Iris pigment epithelial cell (primary cell): ENCODE measurements around the gene FOXQ1.
"Not testable (repeated sequence)": the region's sequence is repeated elsewhere in the genome, so short reads cannot be mapped to it uniquely, and the experiment has no call there.

Experiments used
- DNase-seq: peaks from one replicate; pipeline ENCODE4 v3.0.0-alpha.2; 2011; ENCODE audit warnings: low read depth

Gene FOXQ1

DNA sequence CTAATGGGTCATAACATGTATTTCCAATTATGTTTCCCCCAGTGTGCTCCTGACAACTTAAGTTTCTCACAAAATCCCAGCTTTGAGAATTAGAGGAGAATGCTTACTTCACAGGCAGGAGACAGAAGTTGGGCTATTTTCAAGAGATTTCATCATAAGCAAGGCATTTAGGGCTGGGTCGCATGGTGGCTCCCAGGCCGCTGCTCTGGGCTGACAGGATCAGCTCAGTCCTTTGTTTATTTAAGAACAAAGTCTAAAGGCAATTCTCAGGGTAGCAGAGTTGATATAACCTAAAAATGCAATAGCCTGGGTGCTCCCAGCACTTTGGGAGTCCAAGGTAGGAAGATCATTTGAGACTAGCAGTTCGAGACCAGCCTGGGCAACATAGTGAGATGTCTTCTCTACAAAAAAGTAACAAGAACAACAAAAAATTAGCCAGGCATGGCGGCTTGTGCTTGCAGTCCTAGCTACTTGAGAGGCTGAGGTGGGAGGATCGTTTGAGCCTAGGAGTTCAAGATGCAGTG is 10.9 kb downstream of the FOXQ1 start:
- DNase-seq, result peak; percentile 62

DNA sequence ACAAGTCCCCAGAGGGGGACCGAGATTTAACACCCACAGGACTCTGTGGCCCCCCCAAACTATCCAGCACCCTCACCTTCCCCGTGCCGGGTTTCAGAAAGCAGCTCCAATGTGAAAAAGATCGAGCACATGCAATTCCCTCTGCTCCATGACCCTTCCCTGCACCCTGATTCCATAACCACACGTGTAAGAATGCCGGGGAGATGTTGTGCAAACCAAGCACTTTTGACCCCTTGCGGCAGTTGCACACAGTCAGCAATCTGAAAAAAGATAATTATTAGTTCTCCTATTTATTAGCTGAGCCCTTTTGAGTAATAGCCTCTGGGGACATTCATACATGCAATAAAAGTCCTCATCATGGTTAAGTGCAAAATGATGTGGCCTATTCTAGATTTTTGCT is 13.0 kb downstream of the FOXQ1 start:
- DNase-seq, result peak; percentile 86

- peak; percentile 95 for DNase-seq
These were observed 13.8 kb downstream of the FOXQ1 start for GRCh38 chr6:1325461-1326309.

GRCh38 chr6:1326535-1327121 is 14.7 kb downstream of the FOXQ1 start:
- DNase-seq, result peak; percentile 44

GRCh38 chr6:1327630-1328029 is 15.7 kb downstream of the FOXQ1 start:
- no peak for DNase-seq

DNA sequence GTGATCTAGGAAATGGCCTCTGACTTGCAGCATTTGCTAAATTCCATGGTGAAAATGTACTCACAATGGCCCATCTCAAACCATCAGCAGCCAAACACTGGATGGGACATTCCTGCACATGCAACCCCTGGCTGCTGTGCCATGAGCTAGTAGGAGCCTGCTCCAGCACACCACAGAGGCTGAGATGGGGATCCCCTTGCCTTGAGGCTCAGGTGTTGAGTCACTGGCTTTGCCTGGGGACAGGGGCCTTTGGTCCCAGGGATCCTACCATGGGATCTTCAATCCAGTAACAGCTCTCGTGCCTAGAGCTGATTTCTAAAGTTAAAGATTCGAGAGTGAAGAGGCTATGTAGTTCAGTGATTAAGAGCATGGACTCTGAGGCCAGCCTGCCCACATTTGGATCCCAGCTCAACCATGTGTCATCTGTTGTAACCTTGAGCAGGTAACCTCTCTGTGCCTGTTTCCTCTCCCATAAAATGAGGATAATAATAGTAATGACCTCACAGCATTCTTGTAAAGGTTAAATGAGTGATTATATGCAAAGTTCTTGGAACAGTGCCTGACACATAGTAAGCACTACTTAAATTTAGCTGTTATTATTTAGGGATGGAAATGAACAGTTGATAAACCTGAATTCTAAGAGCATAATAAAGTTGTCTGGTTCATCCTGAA is 16.4 kb downstream of the FOXQ1 start:
- DNase-seq, result no peak

DNA sequence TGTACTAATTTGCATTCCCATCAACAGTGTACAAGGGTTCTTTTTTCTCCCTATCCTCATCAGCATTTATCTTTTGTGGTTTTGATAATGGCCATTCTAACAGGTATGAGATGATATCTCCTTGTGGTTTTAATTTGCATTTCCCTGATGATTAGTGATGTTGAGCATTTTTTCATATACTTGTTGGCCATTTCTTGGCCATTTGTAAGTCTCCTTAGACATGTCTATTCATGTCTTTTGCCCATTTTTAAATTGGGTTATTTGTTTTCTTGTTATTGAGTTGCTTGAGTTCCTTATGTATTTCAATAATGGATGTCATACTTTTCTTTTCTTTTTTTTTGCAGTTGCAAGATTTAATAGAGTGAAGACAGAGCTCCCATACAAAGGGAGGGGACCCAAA is 17.8 kb downstream of the FOXQ1 start:
- DNase-seq, result no peak

DNA sequence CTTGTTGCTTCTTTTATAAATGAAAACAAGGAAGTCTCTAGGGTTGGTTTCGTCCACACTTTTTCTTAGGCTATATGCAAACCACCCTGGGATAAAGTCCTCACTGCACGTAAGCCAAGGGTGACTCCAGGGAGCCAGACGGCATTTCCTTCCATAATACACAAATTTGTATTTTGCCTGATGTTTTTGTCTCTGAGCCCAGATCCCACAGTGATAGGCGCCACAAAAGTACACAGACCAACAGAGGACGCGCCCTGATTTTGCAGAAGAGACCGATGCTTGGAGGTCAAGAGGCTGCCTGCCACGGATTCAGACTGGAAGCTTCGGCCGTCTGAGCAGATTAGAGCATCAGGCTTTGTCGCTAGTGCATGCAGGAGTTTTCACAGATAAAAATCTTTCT is 22.8 kb downstream of the FOXQ1 start:
- no peak for DNase-seq

DNA sequence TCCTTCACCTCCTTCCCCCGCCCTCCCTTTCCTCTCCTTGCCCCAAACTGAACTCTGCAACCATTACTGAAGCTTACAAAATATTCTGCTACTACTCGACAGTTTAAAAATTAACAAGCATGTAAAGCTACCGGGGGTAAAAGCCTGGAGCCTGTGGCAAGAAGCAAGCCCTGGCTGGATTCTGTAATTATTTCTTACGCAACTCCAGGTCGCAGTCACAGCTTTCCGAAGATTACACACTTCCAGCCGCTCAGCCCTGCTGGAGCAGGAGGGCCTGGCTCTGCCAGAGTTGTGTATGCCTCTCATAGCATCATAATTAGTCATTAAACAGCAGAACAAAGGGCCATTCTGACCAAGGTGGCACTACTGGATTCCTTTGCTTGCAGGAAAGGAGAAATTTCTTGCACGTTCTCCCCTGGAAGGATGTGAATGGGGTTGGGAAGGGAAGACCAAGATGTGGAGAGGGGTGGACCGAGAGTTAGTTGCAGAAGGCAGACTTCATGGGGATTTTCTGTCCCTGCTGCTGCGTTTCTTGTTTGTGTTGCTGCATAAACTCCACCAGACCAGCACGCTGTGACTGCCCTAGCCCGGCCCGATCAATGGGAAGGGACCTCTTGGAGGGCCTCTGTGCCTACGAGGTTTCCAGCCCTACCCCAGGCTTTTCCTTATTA is 23.6 kb downstream of the FOXQ1 start:
- DNase-seq, result peak; percentile 87

DNA sequence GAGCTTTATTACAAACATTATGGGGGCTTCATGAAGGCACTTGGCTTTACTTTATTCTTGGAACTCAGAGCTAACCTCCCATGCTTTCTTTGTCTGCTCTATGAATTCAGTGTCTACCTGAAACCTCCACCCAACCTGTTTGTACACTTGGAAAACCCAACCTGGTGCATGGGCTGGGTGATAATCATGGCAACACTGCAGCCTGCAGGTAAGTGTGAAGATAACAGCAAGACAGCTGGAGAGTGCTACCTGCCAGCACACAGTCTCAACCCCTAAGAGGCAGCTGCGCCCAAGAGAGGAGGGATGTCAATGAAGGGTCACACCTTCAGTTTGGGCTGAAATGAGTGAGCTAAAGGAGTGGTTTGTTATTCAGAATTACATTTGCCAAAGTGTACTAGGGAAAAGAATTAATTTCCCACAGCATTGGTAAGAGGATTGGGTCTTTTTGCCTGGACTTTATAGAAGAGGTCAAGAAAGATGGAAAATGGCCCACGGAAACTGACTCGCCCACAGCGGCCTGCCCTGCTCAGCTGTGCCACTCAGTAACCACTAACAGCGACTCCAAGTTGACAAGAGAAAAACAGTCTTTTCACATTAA is 24.4 kb downstream of the FOXQ1 start:
- no peak for DNase-seq

DNA sequence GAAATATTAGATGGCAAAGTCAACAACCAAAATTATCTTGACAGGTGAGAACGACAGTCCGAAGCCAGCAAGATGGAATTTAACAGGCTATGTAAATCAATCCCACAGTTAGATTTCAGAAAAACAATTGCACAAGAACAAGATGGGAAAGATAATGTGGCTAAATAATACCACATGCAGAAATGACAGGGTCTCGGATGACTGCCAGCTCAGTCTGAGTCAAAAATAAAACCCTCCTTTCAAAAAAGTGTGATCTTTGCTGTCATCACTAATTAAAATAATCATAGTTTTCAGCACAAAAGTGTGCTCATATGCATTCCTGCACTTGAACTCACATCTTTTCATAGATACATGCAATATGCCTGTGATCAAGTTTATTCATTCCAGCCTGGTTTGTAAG is 25.9 kb downstream of the FOXQ1 start:
- DNase-seq, result peak; percentile 34

DNA sequence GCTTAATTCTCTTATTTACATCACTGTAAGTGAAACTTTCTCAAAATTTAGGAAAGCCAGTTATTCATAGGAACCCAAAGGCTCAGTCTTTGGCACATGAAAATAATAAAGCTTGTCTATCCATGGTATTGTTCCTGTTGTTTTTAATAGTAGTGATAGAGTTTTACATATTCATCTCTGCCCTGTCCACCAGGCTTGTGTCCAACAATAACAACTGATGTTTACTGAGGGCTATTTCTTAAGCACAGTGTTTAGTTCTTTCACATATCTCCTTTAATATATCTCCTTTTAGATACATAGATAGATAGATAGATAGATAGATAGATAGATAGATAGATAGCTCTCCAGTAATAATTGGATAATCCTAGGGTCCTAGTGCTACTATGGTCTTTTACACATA is 34.2 kb downstream of the FOXQ1 start:
- DNase-seq, result peak; percentile 63

GRCh38 chr6:1346558-1347091 is 34.7 kb downstream of the FOXQ1 start:
- DNase-seq, result peak; percentile 29

- DNase-seq, result no peak
These were observed 35.3 kb downstream of the FOXQ1 start for GRCh38 chr6:1347161-1347560.

DNA sequence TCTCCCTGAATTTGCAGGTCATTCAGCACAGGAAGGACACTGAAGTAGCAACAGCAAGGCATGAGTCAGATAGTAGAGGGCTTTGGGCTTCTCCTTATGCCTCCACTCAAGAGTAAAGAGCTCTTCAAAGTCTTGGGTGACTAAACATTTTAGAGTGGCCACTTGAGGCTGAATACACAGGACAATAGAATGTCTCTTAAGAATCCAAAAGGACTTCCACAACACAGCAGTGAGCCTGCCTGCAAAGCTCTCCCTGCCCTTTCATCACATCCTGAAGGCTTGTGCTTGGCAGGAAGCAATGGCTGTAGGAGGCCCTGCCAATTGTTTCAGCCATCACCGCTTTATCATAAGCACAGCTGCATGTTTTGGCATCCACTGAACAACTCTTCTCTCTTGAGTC is 36.8 kb downstream of the FOXQ1 start:
- peak; percentile 44 for DNase-seq

- no peak for DNase-seq
These were observed 37.8 kb downstream of the FOXQ1 start for GRCh38 chr6:1349655-1350054.

DNA sequence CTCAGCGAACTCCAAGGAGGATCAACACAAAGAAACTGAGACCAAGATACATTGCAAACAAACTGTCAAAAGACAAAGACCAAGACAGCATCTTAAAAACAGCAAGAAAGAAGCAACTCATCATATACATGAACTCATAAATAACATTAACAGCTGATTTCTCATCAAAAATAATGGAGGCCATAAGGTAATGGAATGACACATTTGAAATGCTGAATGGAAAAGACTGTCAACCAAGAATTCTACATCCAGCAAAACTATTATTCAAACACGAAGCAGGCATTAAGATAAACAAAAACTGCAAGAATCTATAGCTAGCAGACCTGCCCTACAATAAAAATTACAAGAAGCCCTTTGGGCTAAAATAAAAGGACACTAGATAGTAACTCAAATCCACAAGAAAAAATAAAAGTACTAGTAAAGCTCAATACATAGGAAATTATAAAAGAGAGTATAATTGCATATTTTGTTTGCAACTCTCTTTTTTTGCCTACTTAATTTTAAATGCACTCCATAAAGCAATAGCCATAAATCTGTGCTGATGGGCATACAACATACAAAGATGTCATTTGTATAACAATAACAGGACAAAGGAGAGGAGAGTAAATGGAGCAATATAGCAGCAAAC is 39.6 kb downstream of the FOXQ1 start:
- no peak for DNase-seq

DNA sequence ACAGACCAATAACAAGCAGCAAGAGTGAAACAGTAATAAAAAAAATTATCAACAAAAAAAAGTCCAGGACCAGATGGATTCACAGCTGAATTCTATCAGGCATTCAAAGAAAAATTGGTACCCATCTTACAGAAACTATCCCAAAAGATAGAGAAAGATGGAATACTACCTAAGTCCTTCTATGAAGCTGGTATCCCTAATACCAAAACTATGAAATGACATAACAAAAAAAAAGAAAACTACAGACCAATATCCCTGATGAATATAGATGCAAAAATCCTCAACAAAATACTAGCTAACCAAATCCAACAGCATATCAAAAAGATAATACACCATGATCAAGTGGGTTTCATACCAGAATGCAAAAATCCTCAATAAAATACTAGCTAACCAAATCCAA is 43.2 kb downstream of the FOXQ1 start:
- not testable (repeated sequence) for DNase-seq

GRCh38 chr6:1361717-1362116 is 49.8 kb downstream of the FOXQ1 start:
- DNase-seq, result not testable (repeated sequence)

DNA sequence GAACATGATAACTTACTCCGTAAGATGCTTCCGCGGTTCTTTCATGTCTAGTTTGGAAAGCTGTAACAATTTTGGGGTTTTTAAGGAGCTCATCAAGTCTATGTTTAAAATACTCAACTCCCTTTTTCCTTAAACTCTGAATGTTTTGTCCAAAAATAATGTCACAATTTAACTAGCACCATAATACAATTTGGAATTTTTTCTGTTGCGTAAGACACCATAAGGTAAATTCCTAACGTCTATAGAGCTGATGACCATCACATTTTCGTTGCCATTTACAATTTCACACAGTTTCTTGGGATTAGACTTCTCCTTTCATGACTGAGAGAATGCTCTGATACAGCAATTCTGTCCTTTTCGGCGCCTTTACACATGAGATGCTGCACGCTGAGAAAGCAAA is 50.7 kb downstream of the FOXQ1 start:
- no peak for DNase-seq

DNA sequence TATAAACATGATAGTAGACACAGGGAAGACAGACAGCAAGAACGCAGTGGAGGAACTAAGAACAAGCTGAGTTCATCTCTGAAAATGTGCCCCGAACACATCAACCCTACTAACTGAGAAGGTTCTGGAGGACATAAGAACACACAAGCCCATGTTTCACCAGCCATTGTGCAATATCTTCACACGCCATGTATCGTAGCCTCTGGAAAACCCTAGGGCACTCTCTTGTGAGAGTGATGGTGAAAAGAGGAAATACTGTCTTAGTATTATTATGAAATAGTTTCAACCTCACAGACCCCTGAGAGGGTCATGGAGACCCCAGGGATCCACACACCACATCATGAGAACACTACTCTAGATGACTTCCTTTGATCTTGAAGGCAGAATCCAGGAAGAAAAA is 51.4 kb downstream of the FOXQ1 start:
- no peak for DNase-seq
